HepG2 (cell line): ENCODE measurements around the gene GALNT1. TPM values are rescaled to one million over a fixed set of nuclear protein-coding genes. Genes with fewer than 3 reads are reported as not detected.

ENCODE experiments used
- NKX3-1 ChIP-seq: sonication (generic); formaldehyde crosslinking; IDR thresholded peaks from 2 replicates; pipeline ENCODE4 v1.5.0; 2020; ENCODE audit warnings: missing genetic modification reagents
- ZBTB33 ChIP-seq: sonication (generic); formaldehyde crosslinking; IDR thresholded peaks from 2 replicates; pipeline ENCODE4 v1.4.0; 2020; ENCODE audit warnings: missing genetic modification reagents
- polyA plus RNA-seq, 8 experiments: library from polyadenylated mRNA; depleted of rRNA in 3 of 8; stranded (reverse) in 7 of 8; unstranded in 1 of 8; fragments of >200 nt; fragmentation: Illumina TruSeq in 4 of 8; extraction: Trizol in 4 of 8; gene quantifications; 2 replicates each; pipeline versions ENCODE4 v1.2.1 to v1.2.3, GENCODE V29; 2011 to 2016; ENCODE audit warnings: low read depth in 4 of 8, missing spikeins in 1 of 8, mixed read lengths in 1 of 8; ENCODE audit not compliant: insufficient read depth in 1 of 8
- total RNA-seq, 5 experiments: library from RNA; depleted of rRNA; stranded (reverse); fragments of >200 nt; fragmentation: Illumina TruSeq; extraction: Trizol; gene quantifications; 2 replicates each; pipeline ENCODE4 v1.2.3, GENCODE V29; 2016; ENCODE audit warnings: low read depth in 1 of 5
- TF ChIP-seq, protein P1 (sequence below), 2 experiments: fragments of 450-650 bp in 1 of 2; sonication (generic) in 1 of 2; formaldehyde crosslinking in 1 of 2; IDR thresholded peaks; 2 replicates each; pipeline versions ENCODE4 v1.6.1 to v1.8.0; 2016 to 2022; ENCODE audit warnings: antibody characterized with exemption in 1 of 2, mild to moderate bottlenecking in 1 of 2, missing genetic modification reagents in 1 of 2

The GALNT1 gene
- total and polyA plus RNA-seq, 2 of the 13 experiments (the other 11 are each of a cell fraction or from before 2014, with no cell fraction given): 41.1 to 100 TPM

GRCh38 chr18:35616664-35617423 lies 35.3 kb downstream of the GALNT1 start (continued):
- TF ChIP-seq, protein P1, sequence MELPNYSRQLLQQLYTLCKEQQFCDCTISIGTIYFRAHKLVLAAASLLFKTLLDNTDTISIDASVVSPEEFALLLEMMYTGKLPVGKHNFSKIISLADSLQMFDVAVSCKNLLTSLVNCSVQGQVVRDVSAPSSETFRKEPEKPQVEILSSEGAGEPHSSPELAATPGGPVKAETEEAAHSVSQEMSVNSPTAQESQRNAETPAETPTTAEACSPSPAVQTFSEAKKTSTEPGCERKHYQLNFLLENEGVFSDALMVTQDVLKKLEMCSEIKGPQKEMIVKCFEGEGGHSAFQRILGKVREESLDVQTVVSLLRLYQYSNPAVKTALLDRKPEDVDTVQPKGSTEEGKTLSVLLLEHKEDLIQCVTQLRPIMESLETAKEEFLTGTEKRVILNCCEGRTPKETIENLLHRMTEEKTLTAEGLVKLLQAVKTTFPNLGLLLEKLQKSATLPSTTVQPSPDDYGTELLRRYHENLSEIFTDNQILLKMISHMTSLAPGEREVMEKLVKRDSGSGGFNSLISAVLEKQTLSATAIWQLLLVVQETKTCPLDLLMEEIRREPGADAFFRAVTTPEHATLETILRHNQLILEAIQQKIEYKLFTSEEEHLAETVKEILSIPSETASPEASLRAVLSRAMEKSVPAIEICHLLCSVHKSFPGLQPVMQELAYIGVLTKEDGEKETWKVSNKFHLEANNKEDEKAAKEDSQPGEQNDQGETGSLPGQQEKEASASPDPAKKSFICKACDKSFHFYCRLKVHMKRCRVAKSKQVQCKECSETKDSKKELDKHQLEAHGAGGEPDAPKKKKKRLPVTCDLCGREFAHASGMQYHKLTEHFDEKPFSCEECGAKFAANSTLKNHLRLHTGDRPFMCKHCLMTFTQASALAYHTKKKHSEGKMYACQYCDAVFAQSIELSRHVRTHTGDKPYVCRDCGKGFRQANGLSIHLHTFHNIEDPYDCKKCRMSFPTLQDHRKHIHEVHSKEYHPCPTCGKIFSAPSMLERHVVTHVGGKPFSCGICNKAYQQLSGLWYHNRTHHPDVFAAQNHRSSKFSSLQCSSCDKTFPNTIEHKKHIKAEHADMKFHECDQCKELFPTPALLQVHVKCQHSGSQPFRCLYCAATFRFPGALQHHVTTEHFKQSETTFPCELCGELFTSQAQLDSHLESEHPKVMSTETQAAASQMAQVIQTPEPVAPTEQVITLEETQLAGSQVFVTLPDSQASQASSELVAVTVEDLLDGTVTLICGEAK (IDR thresholded peaks at IDR 0.05): peak; percentile 5; the same call in 1 of the 2 replicates
- TF ChIP-seq, protein P1 (CRISPR knock-in tag; IDR thresholded peaks at IDR 0.05): peak; percentile 82
- TF ChIP-seq ZBTB33: peak; percentile 73
- no peak for TF ChIP-seq NKX3-1 (CRISPR knock-in tag)
